GM19397 (cell line): ENCODE measurements around the gene TNFSF15.

ENCODE experiments used
- ATAC-seq: cut with Tn5 transposase; IDR thresholded peaks from one replicate; pipeline ENCODE4 v1.9.1; 2021; ENCODE audit warnings: mild to moderate bottlenecking, moderate library complexity; ENCODE audit not compliant: unreplicated experiment

TNFSF15 gene

DNA sequence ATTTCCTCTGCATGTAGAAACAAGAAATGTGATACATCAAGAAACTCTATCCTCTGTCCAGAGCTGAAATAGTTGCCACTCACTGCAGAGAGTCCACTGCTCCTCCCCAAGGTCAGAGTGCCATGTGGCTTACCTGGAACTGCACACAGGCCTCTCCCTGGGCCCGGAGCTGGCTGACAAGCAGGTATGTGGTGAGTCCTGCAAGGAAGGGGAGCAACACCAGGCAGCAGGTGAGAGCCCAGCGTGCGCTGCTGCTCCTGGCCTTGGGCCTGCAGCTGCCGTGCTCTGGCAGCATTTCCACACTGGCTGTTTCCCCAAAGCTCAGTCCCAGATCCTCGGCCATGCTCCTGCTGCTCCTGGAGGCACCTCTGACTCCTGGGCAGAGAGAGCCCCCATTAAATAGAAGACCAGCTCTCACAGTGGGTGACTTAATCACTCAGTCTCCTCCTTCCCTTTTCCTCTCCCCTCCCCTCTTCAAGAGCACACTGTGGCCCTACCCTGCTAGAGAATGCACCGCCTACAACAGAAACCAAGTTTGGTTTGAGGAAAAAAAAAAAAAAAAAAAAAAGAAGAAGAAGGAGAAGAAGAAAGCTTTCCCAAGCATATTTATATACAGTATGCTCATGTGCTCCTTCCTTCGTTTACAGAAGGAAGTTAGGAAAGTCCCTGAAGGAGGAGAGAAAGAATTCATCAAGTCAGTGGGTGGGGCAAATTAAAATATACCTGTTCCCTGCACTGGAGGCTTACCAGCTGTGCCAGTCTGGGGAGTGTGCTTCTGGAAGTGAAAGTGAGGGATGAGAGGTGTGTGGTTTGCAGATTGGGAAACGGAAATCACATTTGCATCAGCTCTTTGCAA is at the start of gene TNFSF15:
TNFSF15 (minus strand) TSS at position 370 of the 856 bp plus-strand sequence; CDS start at position 343, 27 bp downstream.
- peak; percentile 89 for ATAC-seq

DNA sequence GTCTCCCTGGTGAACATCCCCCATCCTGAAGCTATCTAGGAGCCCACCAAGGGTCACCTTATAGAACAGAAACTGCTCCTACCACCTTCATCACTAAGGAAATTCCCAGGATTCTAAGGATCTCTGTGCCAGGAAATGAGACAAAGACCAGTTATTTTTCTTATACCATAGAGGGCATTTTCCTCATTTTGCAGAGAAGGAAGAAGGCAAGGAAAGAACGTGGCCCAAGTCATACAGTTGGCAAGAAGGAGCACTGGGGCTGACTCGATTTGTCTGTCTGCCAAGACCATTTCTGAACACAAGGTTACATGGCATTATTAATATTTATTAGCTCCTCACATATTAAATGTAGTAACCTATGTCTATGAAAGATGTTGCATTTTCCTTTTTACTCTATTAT is 49.6 kb upstream of the TNFSF15 start:
- no peak for ATAC-seq

DNA sequence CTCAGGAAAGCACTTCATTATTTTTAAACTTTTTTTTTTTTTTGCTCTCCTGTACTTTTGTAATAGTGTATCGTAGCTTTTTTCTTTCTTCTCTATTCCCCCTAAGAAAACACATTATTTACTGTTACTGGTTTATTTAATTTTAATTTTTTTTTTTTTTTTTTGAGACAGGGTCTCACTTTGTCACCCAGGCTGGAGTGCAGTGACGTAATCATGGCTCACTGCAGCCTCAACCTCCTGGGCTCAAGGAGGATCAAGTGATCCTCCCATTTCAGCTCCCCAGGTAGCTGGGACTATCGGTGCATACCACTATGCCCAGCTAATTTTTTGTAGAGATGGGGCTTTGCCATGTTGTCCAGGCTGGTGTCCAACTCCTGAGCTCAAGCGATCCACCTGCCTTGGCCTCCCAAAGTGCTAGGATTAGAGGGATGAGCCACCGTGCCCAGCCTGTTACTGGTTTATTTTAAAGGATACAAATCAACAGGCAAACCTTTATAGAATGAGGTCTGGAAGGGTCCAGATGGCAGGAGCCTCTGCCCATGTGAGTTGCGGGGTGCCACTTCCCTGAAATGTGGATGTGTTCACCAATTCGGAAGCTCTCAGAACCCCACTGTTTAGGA is 49.0 kb upstream of the TNFSF15 start:
- ATAC-seq = no peak

DNA sequence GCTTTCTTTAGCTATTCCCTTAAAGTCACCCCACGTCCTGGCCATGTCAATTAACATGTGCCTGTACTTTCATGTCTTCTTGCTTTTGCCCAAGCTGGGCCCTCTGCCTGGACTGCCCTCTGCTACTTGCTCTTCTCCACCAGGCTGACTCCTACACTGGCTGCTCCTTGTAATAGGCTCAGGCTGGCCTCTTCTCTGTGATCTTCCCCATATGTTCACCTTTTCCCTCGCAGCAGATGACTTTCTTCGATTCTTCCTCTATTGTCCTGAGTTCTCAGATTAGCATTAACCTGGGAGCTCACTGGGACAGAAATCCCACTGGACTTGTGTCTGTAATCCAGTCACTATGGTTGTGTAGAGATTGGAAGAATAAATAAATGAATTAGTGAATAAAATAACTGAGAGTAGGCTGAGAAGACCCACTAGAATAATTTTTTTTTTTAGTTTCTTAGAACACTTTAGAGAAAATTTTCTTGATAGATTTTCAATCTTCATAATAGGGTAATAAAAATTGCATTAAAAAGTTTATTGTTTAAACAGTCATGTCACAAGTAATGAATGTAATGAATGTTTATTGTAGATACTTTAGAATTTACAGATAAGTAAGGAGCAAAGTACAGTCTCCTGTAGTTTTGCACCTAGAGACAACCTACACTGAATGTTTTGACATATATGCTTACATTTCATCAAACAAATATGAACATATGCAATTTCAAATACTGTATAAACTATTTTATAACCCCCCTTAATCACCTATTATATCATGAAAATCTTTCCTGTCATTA is 47.4 kb upstream of the TNFSF15 start:
- no peak for ATAC-seq

DNA sequence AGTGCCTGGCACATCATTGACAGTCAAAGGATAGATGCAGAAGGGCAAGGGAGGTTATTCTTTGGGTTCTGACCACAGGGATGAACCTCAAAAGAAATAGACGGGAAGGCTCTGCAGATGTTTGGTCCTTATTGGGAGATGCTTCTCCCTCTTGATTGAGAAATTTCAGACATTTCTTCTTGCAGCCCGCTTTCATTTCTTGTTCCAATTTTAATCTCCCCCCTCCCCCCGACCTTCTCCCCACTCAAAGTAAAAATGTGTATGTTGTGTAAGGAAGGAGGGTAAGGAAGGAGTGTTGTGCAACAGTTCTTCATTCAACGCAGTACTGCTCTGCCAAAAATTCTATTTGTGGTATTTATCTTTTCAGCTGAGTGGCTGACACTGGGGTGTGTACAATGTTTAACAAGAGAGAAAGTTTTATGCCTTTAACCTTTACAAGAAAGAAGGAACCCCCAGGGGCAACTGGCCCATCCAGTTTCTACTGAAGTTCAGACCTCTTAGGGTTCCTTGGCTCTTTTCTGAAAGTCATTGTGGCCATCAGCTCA is 46.3 kb upstream of the TNFSF15 start:
- ATAC-seq = no peak

DNA sequence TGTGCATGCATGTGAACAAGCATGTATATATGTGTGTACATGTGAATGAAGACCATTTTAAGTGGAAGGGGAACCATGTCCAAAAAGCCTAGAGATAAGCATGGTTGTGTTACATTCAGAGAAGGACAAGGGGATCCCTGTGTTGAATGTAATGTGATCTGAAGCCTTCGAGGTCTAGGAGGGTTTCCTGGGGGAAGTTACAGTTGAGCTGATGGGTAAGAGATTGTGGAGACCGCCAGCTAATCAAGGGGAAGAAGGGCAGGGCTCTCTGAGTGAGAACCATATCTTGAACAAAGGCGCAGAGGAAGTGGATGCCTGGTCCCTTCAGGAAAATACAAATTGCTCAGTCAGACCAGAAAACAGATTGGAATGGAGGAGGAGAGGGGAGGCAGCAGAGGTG is 45.5 kb upstream of the TNFSF15 start:
- ATAC-seq = no peak

DNA sequence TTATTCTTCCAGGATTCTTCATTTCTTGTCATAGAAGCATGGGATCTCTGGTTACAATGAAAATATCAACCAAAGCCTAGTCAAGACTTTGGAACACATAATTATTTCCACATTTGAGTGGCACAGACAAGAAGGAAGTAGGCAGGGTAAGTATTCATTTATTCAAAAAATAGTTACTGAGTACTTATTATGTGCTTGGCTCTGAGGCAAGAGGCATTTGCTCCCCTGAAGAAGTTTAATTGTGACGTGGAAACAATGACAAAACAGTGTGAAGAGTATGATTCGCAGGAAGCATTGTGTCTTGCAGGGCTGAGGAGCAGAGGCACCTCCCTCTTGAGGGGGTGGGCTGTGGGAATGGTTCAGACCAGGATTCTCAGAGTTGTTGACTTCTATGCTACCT is 45.0 kb upstream of the TNFSF15 start:
- ATAC-seq = no peak

DNA sequence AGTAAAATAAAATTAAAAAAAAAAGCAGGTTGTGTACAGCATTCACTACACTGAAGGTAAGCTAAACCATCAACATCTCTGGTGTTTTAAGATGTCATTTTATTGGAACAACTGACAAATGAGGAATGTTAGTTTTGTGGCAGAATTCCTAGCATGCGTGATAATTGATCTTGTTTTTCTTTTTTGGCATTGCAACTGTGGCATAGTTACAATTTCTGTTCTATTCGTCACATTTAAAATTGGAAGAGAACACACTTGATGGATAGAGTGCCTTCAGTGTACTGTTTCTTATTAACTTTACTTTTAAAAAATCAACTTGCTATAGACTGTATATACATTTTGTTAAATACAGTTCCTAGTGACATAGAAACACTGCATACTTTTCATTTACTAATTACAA is 43.6 kb upstream of the TNFSF15 start:
- no peak for ATAC-seq

DNA sequence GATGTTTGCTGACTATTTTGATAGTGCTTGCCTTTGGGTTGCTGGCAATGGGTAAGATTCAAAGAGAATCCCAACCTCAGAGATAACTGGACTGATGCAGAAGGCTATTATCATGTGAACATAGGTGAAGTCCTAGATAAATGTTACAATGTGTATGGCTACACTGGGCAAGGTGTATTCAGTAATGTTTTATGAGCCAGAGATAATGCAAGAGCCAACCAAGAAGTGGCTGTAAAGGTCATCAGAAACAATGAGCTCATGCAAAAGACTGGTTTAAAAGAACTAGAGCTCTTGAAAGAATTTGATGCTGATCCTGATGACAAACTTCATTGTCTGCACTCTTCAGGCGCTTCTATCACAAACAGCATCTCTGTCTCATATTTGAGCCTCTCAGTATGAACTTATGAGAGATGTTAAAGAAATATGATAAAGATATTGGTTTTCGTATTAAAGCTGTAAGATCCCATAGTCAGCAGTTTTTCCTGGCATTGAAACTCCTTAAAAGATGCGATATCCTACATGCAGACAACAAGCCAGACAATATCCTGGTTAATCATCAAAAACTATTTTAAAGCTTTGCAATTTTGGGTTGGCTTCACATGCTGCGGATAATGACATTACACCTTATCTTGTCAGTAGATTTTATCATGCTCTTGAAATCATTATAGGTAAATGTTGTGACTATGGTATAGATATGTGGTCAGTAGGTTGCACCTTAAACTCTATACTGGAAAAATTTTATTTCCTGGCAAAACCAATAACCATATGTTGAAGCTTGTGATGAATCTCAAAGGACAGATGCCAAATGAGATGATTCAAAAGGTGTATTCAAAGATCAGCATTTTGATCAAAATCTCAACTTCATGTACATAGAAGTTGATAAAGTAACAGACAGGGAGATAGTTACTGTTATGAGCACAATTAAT is 41.9 kb upstream of the TNFSF15 start:
- ATAC-seq = no peak

DNA sequence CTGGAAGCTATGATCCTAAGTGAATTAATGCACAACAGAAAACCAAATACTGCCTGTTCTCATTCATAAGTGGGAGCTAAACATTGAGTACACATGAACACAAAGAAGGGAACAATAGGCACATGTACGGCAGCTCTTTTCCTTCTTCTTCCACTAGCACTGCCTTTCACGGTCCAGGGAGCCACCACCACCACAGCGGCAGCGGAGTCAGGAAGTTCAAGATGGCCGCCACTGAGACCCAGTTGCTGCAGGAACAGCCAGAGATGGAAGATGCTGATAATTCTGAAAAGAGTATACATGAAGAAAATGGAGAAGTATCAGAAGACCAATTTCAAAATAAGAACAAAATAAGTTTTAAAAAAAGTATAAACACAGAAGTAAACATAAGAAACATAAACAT is 39.5 kb upstream of the TNFSF15 start:
- ATAC-seq = no peak

DNA sequence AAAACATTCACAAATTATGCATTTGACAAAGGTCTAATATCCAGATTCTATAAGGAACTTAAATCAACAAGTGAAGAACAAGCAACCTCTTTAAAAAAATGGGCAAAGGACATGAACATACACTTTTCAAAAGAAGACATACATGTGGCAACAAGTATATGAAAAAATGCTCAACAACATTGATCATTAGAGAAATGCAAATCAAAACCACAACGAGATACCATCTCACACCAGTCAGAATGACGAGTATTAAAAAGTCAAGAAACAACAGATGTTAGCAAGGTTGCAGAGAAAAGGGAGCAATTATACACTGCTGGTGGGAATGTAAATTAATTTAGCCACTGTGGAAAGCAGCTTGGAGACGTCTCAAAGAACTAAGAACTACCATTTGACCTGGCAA is 38.9 kb upstream of the TNFSF15 start:
- no peak for ATAC-seq

DNA sequence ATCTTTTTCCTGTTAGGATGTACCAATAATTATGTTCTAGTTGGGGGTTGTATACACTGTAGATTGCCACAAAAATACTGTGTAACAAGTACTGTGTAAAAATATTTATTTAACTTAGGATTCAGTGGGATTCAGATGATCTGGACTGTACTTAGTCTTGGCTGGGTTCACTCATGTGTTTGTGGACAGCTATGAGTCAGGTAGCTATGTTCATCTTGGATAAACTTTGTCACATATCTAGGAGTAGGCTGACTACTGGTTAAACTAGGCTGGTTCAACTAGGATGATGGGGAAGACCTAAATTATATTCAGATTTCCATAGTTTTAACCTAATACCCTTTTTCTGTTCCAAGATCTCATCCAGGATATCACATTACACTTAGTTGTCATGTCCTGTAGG is 32.1 kb upstream of the TNFSF15 start:
- ATAC-seq = no peak

DNA sequence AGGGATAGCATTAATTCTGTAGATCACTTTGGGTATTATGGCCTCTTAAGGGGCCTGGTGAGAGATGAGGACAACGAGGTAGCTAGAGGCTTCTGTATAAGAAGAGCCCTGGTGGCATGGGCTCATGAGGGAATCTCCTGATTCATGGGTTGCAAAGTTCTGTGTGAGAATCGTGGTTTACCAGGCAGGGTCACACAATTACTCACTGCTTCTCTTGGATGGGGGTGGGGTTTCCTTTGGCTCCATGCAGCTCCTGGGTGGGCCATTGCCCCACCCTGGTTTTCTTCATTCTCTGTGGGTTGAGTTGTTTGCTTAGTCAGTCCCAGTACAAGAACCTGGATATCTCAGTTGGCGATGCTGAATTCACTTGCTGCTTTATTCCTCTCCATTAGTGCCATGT is 30.9 kb upstream of the TNFSF15 start:
- ATAC-seq = no peak

DNA sequence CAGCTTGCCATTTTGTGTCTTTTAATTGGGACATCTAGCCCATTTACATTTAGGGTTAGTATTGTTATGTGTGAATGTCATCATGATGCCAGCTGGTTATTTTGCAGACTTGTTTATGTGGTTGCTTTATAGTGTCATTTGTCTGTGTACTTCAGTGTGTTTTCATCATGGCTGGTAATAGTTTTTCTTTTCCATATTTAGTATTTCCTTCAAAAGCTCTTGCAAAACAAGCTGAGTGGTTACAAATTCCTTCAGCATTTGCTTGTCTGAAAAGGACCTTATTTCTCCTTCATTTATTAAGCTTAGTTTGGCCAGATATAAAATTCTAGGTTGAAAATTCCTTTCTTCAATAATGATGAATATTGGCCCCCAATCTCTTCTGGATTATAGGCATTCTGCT is 28.5 kb upstream of the TNFSF15 start:
- no peak for ATAC-seq

DNA sequence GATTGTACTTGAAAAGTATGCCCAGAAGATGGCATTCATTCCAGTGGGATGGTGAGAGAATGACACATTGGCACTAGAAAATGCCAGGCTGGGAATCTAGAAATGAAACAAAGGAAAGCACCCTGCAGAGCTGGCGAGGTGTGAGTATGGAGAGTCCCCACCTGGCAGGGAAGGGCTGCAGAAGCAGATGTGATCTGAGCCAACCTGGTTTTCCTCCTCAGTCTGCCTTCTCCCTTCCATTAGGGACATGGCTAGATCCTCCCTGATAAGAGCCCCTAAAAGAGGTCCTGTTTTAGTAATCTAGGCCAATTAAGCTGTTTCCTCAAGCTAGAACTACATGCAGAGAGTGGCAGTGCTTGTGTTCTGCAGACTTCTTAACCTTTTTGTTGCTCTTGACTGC is 24.7 kb upstream of the TNFSF15 start:
- no peak for ATAC-seq

DNA sequence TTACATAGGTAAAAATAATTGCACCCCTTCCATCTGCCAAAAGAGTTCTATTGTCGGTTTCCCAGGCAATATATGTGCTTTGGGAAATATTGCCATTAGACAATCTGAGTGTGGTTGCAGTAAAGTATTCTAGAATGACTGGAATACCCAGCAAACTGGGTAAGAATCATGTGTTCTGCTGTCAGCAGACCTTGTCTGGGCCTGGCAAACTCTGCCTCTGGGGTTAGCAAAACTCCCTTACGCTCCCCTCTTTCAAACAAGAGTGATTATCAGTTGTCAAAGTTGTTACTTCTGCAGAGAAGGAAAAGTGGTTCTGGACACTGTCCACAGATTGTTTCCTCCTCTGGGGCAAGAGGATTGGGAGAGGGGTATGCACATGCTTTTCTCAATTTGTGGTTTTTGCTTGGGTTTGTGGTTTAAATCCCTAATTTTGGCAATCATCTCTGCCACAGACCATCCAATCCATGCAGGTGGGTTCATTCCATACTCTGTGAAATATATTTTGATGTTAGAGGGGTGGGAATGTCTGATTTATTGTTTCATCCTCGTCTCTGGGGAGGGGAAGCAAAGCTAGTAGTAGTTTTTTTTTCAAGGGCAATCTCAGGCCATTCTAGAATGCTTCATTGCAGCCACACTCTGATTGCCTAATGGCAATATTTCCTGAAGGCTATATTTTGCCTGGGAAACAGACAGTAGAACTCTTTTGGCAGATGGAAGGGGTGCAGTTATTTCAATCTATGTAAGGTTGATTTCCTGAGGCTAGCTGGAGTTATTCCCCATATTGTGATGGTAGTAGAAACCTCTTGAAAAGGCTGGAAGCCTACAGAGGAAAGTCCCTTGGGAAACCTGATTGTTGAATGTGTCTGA is 24.0 kb upstream of the TNFSF15 start:
- ATAC-seq = no peak

DNA sequence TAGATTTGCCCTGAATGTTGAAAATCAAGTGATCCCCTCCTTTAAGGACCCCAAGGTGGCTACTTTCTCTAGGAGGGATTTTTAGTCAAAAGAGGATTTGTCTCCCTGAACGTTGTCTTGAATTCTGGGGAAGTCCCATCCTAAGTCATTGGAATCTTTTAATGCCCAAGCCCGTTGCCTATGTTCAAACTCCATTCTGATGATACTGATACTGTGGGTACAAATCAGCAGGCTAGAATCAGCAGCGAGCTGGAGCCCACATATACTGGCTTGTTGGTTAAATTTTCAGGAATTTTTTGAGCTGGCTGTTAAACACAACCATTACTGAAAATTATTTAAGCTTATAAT is 22.4 kb upstream of the TNFSF15 start:
- ATAC-seq = no peak

DNA sequence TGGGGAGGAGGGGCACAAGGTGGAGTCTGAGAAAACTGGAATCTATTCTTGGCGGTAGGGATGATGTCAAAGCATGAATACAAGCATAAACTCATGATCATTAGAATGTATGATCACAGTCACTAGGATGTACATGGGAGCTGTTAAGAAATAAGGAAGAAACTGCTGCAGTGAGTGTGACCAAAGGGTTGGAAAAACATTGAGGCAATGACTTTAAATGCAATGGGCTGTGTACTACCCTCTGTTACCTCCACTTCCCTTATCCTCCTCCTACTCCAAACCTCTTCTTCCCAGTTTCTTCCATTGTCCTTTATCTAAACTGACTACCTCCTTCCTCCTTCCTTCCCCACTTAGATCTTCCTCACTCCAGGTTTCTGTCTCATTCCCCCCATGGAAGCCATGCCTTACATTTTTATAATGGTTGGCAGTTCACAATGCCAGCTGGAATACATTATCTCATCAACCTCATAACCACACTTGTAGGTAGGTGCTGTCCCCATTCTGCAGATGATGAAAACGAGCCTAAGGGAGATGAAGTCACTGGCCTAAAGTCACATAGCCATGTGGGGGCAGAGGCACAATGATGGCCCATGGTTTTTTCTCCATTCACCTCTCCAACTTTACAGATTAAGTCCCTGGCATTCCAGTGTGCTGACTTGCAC is 21.9 kb upstream of the TNFSF15 start:
- ATAC-seq = no peak

DNA sequence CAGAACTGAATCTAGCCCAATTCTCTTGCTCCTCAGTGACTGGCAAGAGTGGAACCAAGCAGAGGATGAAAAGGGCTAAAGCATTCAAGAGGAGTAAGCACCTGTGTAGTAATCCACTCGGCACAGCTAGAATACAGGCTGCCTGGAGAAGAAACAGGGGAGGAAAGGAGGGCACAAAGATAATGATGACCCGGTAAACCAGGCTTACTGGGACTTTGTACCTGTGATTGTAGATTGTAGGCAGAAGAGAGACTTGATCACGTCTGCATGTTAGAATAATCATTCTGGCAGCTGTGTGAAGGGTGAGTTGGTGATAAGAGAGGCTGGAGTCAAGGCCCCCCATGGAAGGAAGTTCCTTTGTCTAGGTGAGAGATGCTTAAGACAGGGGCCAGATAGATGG is 20.6 kb upstream of the TNFSF15 start:
- no peak for ATAC-seq
